ENCODE results near the gene SPSB3. TPM values are rescaled to one million over a fixed set of nuclear protein-coding genes. Genes with fewer than 3 reads are reported as not detected.

Gene SPSB3
- total RNA-seq, 1 donor from 2014 or later, result 44.2 TPM

DNA sequence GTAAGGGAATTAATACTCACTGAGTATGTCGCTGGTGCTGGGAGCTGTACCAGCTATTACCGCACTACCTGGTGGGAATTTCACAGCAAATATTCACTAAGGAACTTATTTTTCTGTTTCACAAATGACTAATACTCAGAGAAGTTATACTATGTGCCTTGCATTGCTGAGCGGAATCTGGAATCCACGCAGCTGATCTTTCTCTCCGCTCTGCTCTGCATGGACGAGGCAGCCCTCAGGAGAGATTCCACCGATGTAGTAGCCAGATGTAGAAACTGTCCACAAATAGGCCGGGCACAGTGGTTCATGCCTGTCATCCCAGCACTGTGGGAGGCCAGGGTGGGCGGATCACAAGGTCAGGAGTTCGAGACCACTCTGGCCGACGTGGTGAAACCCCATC is 28.2 kb downstream of the SPSB3 start:
- DNase-seq, result no peak
- no peaks in the 10 kb centered on the region for H3K27me3 ChIP-seq (ENCODE audit: low read depth)
- H3K36me3 ChIP-seq, result peaks cover 76% of the 10 kb centered on the region
- no peaks in the 10 kb centered on the region for H3K9me3 ChIP-seq
- no peak overlapping the region for H3K27ac ChIP-seq
- no peak for ATAC-seq
- no peak for TF ChIP-seq CTCF (IDR thresholded peaks at IDR 0.05)
- no peak overlapping the region for H3K4me3 ChIP-seq
- intact Hi-C loops (cut with DNase I), result no loop called here
- no peaks in the 10 kb centered on the region for H3K4me1 ChIP-seq

GRCh38 chr16:1752853-1753252 is 29.5 kb downstream of the SPSB3 start:
- DNase-seq (no peak), ATAC-seq (no peak)
- intact Hi-C loops (cut with DNase I), result no loop called here
- no peaks in the 10 kb centered on the region for H3K9me3 ChIP-seq
- no peak overlapping the region for H3K27ac ChIP-seq
- no peak overlapping the region for H3K4me3 ChIP-seq
- no peak for TF ChIP-seq CTCF (IDR thresholded peaks at IDR 0.05)
- no peaks in the 10 kb centered on the region for H3K4me1 ChIP-seq
- no peaks in the 10 kb centered on the region for H3K27me3 ChIP-seq (ENCODE audit: low read depth)
- H3K36me3 ChIP-seq, result peaks cover 78% of the 10 kb centered on the region

DNA sequence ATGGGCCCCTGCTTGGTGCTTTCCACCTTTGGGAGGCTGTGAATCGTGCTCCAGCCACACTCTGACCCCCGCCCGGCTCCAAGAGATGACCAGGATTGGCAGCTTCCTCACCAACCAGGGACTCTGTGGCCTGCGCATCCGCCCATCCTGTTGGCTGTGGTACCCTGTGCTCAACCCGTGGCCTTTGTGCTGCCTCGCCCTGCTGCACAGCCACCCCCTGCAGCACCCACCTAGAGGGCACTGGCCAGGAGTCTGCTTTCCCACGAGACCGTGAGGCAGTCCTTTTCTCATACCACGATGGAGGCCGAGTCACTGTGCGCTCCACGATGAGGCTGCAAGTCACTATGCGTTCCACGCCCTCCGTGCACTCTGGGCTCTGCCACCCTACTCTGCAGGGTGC is 30.4 kb downstream of the SPSB3 start:
- Histone ChIP-seq H3K4me3 (no peak overlapping the region), H3K27ac (no peak overlapping the region), H3K9me3 (no peaks in the 10 kb centered on the region), H3K4me1 (no peaks in the 10 kb centered on the region), H3K27me3 (ENCODE audit: low read depth) (no peaks in the 10 kb centered on the region), H3K36me3 (peaks cover 80% of the 10 kb centered on the region)
- ATAC-seq (no peak), DNase-seq (no peak)
- intact Hi-C loops (cut with DNase I), result no loop called here
- no peak for TF ChIP-seq CTCF (IDR thresholded peaks at IDR 0.05)

DNA sequence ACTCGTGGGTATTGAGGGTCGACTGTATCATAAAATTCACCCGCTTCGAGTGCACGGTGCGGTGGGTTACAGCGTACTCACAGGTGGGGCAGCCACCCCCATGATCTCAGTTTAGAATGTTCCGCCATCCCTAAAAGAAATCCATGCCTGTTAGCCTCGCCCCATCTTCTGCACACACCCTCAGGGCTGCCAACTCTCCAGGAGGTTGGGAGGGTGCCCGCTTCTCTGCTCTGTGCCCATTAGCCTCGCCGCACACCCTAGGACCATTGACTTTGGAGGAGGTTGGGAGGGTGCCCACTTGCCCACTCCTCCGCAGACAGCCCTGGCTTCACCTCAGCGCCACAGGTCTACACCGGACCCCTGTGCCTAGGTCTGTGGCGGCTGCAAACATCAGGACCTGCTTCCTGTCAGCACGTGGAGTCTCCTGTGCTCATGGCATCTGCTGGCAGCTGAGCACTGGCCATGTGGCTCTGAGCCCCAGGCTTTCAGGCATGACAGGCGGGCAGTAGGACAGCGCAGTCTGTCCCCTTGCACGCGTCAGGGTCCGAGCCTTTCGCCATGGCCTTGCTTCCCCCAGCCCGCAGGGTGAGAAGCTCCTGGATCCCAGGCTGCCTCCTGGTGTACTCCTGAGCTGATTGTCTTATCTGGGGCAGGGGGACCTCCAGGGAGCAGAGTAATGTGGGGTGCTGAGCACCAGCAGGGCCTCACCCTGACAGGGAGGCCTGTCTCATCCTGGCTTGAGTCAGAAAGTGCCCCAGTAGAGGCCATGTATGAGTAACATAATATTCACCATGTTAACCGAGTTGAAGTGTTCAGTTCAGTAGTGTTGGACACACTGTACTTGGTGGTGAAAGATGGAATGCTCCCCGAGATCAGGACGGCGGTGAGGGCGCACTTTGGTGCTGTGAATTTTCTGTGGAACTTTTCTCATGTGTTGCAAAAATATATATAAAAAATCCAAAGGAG is 32.9 kb downstream of the SPSB3 start:
- ATAC-seq, result peak in 1 of 2 donors; percentile 6
- intact Hi-C loops (cut with DNase I), result no loop called here
- no peak for TF ChIP-seq CTCF (IDR thresholded peaks at IDR 0.05)
- DNase-seq, result no peak
- no peaks in the 10 kb centered on the region for H3K27me3 ChIP-seq (ENCODE audit: low read depth)
- H3K36me3 ChIP-seq, result peaks cover 94% of the 10 kb centered on the region
- no peaks in the 10 kb centered on the region for H3K9me3 ChIP-seq
- H3K4me1 ChIP-seq, result no peaks in the 10 kb centered on the region
- no peak overlapping the region for H3K4me3 ChIP-seq
- H3K27ac ChIP-seq, result no peak overlapping the region

DNA sequence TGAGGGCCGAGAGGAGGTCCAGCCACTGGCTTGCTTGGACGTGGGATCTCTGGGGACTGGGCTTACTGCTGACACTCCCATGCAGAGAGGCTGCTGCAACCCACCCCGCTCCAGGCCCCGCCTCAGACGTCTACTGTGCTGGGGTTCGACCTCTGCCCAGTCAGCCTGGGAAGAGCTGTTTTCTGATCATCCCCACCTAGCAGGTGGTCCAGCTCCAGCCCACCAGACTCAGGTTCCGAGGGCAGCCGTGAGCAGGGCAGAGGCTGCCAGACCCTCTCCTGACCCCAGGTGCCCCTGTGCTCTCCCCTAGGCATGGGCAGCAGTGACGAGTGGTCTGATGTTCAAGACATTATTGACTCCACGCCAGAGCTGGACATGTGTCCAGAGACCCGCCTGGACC is 34.4 kb downstream of the SPSB3 start:
- DNase-seq (no peak), ATAC-seq (no peak)
- H3K27me3 ChIP-seq (ENCODE audit: low read depth), result no peaks in the 10 kb centered on the region
- no peaks in the 10 kb centered on the region for H3K4me1 ChIP-seq
- no peak overlapping the region for H3K27ac ChIP-seq
- no peaks in the 10 kb centered on the region for H3K9me3 ChIP-seq
- intact Hi-C loops (cut with DNase I), result no loop called here
- H3K4me3 ChIP-seq, result no peak overlapping the region
- TF ChIP-seq CTCF (IDR thresholded peaks at IDR 0.05), result no peak
- H3K36me3 ChIP-seq, result peaks cover 98% of the 10 kb centered on the region
